C4-2B (cell line): Measurements from ENCODE around the gene PC.

Source experiments
- ZFX ChIP-seq: fragments of 450-650 bp; IDR thresholded peaks from 2 replicates; pipeline ENCODE4 v1.6.1; 2017
- TF ChIP-seq, protein P1 (sequence below): fragments of 450-650 bp; conservative IDR thresholded peaks from 2 replicates; pipeline ENCODE4 v1.5.1; 2017; ENCODE audit warnings: mild to moderate bottlenecking

DNA sequence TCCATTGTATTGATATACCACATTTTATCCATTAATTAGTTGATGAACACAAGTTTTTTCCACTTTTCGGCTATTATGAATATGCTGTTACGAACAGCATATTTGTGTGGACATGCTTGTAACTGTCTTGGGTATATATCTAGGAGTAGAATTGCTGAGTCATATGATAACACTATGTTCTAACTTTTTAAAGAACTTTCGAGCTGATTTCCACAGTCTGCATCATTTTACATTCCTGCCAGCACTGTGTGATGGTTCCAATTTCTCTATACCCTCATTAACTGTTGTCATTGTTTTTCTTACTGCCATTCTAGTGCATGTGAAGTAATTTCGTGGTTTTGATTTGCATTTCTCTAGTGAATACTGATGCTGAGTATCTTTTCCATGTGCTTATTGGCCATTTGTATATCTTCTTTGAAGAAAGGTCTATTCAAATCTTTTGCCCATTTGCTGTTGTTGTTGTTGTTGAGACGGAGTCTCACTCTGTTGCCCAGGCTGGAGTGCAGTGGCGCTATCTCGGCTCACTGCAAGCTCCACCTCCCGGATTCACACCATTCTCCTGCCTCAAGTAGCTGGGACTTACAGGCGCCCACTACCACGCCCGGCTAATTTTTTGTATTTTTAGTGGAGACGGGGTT is 122.3 kb downstream of the PC start:
- TF ChIP-seq, protein P1, sequence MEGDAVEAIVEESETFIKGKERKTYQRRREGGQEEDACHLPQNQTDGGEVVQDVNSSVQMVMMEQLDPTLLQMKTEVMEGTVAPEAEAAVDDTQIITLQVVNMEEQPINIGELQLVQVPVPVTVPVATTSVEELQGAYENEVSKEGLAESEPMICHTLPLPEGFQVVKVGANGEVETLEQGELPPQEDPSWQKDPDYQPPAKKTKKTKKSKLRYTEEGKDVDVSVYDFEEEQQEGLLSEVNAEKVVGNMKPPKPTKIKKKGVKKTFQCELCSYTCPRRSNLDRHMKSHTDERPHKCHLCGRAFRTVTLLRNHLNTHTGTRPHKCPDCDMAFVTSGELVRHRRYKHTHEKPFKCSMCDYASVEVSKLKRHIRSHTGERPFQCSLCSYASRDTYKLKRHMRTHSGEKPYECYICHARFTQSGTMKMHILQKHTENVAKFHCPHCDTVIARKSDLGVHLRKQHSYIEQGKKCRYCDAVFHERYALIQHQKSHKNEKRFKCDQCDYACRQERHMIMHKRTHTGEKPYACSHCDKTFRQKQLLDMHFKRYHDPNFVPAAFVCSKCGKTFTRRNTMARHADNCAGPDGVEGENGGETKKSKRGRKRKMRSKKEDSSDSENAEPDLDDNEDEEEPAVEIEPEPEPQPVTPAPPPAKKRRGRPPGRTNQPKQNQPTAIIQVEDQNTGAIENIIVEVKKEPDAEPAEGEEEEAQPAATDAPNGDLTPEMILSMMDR, result no peak
- TF ChIP-seq ZFX, result no peak
